GM13976 (cell line): ENCODE measurements around the gene HTRA1.

Experiments used
- DNase-seq: peaks from one replicate; pipeline ENCODE4 v3.0.0; 2012; ENCODE audit warnings: low spot score
- in situ Hi-C: fragments of 300-500 bp; cut with MboI; formaldehyde crosslinking; loops from one replicate; pipeline ENCODE4 v1.12.0; 2022; ENCODE audit warnings: low sequenced_read_pairs, mixed read lengths, inconsistent platforms; ENCODE audit not compliant: unreplicated experiment
- TF ChIP-seq, protein P1 (sequence below): IDR thresholded peaks from 2 replicates; pipeline ENCODE4 v1.5.1; 2012; ENCODE audit warnings: borderline replicate concordance, mild to moderate bottlenecking; ENCODE audit not compliant: insufficient read depth; ENCODE audit errors: extremely low read depth, missing control alignments, control extremely low read depth

Gene HTRA1

DNA sequence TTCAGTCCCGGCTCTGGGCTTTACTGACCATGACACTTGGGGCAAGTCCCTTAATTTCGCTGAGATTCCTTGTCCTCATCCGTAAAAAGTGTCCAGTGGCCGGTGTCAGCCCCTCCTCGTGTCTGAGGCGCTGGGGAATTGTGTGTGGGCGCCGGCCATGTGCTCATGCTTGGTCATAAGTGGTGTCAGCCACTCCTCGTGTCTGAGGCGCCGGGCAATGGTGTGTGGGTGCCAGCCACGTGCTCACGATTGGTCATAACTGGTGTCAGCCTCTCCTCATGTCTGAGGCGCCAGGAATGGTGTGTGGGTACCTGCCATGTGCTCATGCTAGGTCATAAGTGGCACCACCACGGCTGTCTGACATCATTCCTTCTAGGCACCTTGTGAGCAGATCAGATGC is 58.5 kb downstream of the HTRA1 start:
- in situ Hi-C loops: no loop called here
- TF ChIP-seq, protein P1, sequence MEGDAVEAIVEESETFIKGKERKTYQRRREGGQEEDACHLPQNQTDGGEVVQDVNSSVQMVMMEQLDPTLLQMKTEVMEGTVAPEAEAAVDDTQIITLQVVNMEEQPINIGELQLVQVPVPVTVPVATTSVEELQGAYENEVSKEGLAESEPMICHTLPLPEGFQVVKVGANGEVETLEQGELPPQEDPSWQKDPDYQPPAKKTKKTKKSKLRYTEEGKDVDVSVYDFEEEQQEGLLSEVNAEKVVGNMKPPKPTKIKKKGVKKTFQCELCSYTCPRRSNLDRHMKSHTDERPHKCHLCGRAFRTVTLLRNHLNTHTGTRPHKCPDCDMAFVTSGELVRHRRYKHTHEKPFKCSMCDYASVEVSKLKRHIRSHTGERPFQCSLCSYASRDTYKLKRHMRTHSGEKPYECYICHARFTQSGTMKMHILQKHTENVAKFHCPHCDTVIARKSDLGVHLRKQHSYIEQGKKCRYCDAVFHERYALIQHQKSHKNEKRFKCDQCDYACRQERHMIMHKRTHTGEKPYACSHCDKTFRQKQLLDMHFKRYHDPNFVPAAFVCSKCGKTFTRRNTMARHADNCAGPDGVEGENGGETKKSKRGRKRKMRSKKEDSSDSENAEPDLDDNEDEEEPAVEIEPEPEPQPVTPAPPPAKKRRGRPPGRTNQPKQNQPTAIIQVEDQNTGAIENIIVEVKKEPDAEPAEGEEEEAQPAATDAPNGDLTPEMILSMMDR: no peak
- DNase-seq: no peak

DNA sequence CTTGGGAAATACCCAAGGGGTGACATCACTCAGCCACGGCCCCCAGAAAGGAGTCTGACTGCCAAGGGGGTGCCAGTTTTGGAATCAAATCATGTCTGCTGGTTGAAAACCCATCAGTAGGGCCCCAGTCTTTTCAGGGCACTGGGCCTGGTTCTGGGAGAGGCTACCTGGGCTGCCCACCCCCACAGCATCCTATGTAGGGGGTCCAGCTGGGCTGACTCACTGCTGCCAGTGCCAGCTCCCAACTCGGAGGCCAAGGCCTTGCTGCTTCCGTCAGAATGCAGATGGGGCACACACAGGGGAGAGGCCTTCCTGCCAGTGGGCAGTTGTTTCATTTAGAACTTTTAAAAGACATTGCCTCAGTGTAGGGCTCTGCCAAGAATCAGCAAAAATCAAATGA is 59.7 kb downstream of the HTRA1 start:
- TF ChIP-seq, protein P1: no peak
- in situ Hi-C loops: no loop called here
- no peak for DNase-seq

DNA sequence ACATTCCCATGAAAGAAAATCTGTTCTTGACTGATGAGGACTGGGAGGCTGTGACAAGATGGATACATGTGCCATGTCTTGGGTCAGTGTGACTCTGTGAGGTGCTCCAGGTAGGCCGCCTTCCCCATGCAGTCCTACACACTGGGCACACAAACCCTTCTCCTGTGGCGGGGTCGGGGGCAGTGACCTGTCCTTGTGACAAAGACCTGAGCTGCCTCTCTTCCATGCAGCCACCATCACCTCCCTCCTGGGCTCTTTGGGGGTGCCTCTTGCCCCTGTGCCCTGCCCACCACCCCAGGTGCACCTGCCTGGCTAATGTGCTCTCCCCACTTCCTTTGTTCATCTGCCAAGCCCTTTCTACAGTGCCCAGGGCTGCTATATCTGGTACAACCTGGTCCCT is 63.5 kb downstream of the HTRA1 start:
- TF ChIP-seq, protein P1: no peak
- in situ Hi-C loops: no loop called here

DNA sequence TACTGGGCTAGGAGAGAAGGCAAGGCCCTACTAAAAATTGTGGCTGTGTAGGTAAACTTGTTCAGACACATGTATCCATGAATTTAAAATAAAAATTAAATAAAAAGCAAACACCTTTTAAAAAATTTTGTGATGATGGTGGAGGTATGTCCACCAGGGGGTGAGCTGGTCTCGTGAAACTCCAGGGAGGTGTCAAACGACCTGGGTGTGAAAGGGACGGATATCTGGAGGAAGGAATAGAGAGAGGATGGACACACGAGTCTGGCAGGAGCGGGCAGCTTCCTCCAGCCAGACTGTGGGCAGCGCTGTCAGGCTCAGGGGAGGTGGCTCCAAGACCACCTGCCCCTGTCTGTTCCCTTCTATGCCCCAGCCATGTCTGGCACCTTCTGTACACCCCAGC is 64.4 kb downstream of the HTRA1 start:
- DNase-seq: no peak
- TF ChIP-seq, protein P1: no peak

More for the DNA sequence above, 63.5 kb downstream of the HTRA1 start:
- no peak for DNase-seq

DNA sequence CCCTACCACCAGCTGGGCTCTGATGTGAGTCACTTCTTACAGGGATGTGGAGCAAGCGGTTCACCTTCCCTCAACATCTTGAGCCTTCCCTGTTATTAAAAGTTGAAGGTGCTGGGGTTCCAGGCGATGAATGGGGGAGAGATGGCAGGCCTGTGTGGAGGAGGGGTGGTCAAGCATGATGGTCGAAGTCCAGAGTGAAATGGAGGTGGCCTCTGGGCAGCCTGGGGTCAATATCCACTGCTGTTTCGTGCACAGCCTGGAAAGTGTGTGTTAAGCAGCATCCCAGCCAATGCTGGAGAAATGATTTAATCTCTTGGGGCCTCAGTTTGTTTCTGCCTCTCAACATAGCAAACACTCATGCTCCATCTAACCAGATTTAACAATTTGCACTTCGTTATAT is 65.5 kb downstream of the HTRA1 start:
- no peak for DNase-seq
- in situ Hi-C loops: no loop called here

More for the DNA sequence above, 64.4 kb downstream of the HTRA1 start:
- in situ Hi-C loops: no loop called here

DNA sequence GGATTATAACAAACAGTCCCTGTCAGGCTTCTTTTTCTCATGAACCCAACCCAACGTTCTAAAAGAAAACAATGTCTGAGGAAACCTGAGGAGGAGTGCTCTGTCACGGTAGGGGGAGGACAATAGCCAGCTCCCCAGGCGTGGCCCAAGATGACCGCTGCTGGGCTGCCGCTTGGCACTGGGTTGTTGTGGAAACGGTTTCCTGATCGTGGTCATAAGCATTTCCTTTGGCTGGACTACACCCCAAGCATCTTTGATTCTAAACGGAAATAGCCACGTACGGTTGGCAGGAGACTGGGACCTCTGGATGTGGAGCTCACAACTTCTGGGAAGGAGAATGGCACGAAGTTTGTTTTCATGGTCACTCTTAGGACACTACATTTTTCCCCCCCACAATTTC is 68.8 kb downstream of the HTRA1 start:
- TF ChIP-seq, protein P1: no peak
- in situ Hi-C loops: no loop called here
- no peak for DNase-seq

More for the DNA sequence above, 65.5 kb downstream of the HTRA1 start:
- TF ChIP-seq, protein P1: no peak

DNA sequence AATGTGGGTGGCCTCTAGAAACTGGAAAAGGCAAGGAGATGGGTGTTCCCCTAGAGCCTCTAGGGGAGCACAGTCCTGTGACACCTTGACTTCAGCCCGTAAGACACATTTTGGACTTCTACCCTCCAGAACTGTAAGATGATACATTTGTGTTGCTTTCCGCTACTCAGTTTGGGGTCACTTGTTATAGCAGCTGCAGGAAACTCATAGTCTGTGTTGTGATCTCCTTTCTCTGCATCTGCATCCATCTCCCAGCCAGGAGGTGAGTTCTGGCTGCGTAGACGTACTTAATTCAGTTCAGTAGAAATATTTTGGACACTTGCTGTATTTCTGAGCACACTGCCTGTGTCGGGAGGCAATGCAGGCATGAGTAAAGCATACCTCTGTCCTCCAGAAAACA is 69.9 kb downstream of the HTRA1 start:
- TF ChIP-seq, protein P1: no peak
- no peak for DNase-seq
- in situ Hi-C loops: no loop called here
